Progenitor cell of endocrine pancreas (in vitro differentiated cells): Measurements from ENCODE around the gene GRHL3. TPM values are rescaled to one million over a fixed set of nuclear protein-coding genes. Genes with fewer than 3 reads are reported as not detected.

ENCODE experiments used
- DNase-seq: peaks from one replicate; pipeline ENCODE4 v3.0.0; 2021; ENCODE audit warnings: low spot score; ENCODE audit not compliant: unreplicated experiment
- H3K27ac Mint-ChIP-seq: 2 replicates; pipeline ENCODE4 v1.8.0; 2021; ENCODE audit warnings: mild to moderate bottlenecking, moderate library complexity, mixed read lengths
- H3K27me3 Mint-ChIP-seq: 2 replicates; pipeline ENCODE4 v1.8.0; 2021; ENCODE audit warnings: mixed read lengths
- H3K36me3 Mint-ChIP-seq: 2 replicates; pipeline ENCODE4 v1.8.0; 2022; ENCODE audit warnings: mixed read lengths; ENCODE audit not compliant: insufficient read depth
- H3K4me1 Mint-ChIP-seq: 2 replicates; pipeline ENCODE4 v1.8.0; 2021; ENCODE audit warnings: low read depth, mixed read lengths
- H3K4me3 Mint-ChIP-seq: 2 replicates; pipeline ENCODE4 v1.8.0; 2021; ENCODE audit warnings: low read depth, mild to moderate bottlenecking, moderate library complexity, mixed read lengths
- H3K9me3 Mint-ChIP-seq: 2 replicates; pipeline ENCODE4 v1.8.0; 2021; ENCODE audit warnings: low read depth, mixed read lengths
- total RNA-seq: library from RNA; stranded (reverse); gene quantifications from 2 replicates; pipeline ENCODE4 v1.2.1, GENCODE V29; 2021
- TF ChIP-seq, protein P1 (sequence below): fragments of 200-600 bp; sonication (generic); IDR thresholded peaks from one replicate; pipeline ENCODE4 v1.5.0; 2021; ENCODE audit warnings: antibody characterized with exemption, mild to moderate bottlenecking; ENCODE audit not compliant: unreplicated experiment

The GRHL3 gene
- total RNA-seq, 1 donor from 2014 or later, result 4.9 TPM

- Mint-ChIP-seq H3K9me3 (no peaks in the 10 kb centered on the region), H3K27me3 (peaks cover 16% of the 10 kb centered on the region), H3K4me1 (peaks cover 9% of the 10 kb centered on the region), H3K4me3 (no peak overlapping the region), H3K36me3 (no peaks in the 10 kb centered on the region), H3K27ac (peak overlapping the region; percentile 30)
- TF ChIP-seq, protein P1, sequence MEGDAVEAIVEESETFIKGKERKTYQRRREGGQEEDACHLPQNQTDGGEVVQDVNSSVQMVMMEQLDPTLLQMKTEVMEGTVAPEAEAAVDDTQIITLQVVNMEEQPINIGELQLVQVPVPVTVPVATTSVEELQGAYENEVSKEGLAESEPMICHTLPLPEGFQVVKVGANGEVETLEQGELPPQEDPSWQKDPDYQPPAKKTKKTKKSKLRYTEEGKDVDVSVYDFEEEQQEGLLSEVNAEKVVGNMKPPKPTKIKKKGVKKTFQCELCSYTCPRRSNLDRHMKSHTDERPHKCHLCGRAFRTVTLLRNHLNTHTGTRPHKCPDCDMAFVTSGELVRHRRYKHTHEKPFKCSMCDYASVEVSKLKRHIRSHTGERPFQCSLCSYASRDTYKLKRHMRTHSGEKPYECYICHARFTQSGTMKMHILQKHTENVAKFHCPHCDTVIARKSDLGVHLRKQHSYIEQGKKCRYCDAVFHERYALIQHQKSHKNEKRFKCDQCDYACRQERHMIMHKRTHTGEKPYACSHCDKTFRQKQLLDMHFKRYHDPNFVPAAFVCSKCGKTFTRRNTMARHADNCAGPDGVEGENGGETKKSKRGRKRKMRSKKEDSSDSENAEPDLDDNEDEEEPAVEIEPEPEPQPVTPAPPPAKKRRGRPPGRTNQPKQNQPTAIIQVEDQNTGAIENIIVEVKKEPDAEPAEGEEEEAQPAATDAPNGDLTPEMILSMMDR, result no peak
- no peak for DNase-seq
These were observed 25.5 kb upstream of the GRHL3 start for GRCh38 chr1:24293392-24294227.

DNA sequence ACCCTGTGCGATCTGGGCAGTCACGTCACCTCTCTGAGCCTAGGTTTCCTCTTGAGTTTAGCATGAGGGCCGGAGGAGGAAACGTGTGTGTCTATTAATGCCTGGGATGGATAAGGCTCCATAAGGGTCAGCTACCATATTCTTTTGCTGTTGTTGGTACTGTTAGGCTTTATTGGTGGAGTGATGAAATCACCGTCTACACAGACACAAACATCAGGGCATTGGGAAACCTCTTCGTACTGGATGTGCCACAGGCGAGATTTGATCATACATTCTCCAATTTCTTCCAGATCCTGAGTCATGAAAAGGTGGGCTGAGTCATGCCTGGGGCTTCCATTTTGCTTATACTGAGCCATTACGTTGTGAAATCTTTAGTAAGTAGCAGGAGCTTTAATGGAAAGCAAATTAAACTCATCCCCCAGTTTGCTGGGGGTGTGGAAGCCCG is 24.9 kb upstream of the GRHL3 start:
- H3K4me1 Mint-ChIP-seq, result peaks cover 9% of the 10 kb centered on the region
- peak overlapping the region; percentile 30 for H3K27ac Mint-ChIP-seq
- H3K4me3 Mint-ChIP-seq, result no peak overlapping the region
- H3K27me3 Mint-ChIP-seq, result peaks cover 16% of the 10 kb centered on the region
- TF ChIP-seq, protein P1, result no peak
- no peak for DNase-seq
- no peaks in the 10 kb centered on the region for H3K36me3 Mint-ChIP-seq
- no peaks in the 10 kb centered on the region for H3K9me3 Mint-ChIP-seq

DNA sequence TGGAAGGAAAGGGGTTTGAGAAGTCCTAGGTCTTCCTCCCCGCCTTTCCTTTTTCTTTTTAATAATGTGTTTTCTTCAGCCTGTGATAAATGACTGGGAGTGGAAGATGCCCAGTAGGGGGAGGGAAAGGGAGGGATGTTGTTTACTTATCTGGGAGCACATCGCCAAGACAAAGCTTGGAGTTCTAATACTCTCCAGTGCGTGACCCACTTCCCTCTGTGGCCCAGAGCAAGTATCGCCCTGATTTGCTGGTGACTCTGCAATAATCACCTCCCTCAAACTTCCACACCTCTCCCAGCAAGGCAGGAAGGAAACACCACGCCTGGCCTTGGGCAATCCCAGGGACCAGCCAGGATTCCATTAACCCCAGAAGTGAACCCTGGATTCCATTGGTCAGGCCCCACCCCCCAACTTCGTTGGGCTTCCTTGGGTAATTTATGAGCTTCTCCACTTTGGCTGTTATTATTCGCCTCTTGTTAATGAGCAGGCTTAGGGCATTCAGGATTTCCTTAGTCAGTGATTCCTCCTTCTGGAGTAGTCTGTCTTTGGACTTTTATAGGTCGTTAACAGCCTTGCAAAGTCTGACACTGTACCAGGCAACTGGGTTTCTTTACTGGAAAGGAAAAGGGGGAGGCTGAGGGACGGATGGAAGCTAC is 24.3 kb upstream of the GRHL3 start:
- Mint-ChIP-seq H3K4me3 (no peak overlapping the region), H3K36me3 (no peaks in the 10 kb centered on the region), H3K27me3 (peaks cover 16% of the 10 kb centered on the region), H3K9me3 (no peaks in the 10 kb centered on the region), H3K27ac (peak overlapping the region; percentile 65), H3K4me1 (peaks cover 9% of the 10 kb centered on the region)
- TF ChIP-seq, protein P1, result no peak
- no peak for DNase-seq

DNA sequence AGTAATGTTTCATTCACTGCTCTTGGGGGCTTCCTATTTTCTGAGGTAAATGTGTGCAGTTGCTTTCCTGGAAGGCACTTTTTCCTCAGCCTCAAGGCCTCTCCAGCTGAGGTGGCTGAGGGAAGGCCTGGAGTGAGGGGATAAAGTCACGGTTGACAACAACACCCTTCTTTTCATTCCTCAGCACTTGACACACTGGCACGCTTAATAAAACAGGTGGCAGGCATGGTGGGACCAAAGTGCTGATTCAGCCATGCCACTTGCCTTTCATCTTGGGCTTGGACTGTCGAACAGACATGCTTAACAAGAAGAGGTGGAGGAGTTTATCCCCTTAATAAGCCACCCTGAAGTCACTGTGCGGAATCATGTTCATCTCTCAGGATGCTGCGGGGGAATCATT is 23.6 kb upstream of the GRHL3 start:
- H3K27ac Mint-ChIP-seq, result peak overlapping the region; percentile 35
- H3K27me3 Mint-ChIP-seq, result peaks cover 10% of the 10 kb centered on the region
- no peaks in the 10 kb centered on the region for H3K36me3 Mint-ChIP-seq
- TF ChIP-seq, protein P1, result no peak
- H3K4me3 Mint-ChIP-seq, result no peak overlapping the region
- H3K4me1 Mint-ChIP-seq, result peaks cover 9% of the 10 kb centered on the region
- H3K9me3 Mint-ChIP-seq, result no peaks in the 10 kb centered on the region
- no peak for DNase-seq

- Mint-ChIP-seq H3K4me1 (peaks cover 9% of the 10 kb centered on the region), H3K27ac (no peak overlapping the region), H3K36me3 (no peaks in the 10 kb centered on the region), H3K27me3 (no peaks in the 10 kb centered on the region), H3K9me3 (no peaks in the 10 kb centered on the region), H3K4me3 (no peak overlapping the region)
- TF ChIP-seq, protein P1, result no peak
- DNase-seq, result no peak
These were observed 21.8 kb upstream of the GRHL3 start for GRCh38 chr1:24297187-24297851.
